ENCODE measurements around the gene DTD1.

The DTD1 gene

DNA sequence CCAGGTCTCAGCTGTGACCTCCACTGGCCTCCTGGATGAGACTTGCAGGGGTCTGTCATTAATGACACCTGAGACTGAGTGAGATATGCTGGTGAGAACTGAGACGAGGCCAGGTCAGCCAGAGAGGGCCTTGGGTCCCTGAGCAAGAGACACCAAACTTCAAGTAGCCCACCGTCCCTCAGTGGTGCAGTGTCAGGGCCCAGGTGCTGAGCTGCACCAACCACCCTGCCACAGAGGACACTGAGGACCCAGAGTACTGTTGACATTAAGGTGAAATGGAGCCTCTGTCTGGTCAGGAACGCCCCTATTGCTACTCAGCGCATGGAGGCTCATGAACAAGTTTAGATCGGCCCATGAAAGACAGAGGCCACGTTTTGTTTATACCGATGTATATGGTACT, 161.7 kb downstream of the DTD1 start:
- H3K9ac ChIP-seq (ENCODE audit: low read depth, low read length, poor library complexity, severe bottlenecking) = no peak overlapping the region
- H3K4me2 ChIP-seq (ENCODE audit: low read depth, low read length, poor library complexity, severe bottlenecking) = no peak overlapping the region
- no peaks in the 10 kb centered on the region for H3K9me3 ChIP-seq (ENCODE audit: insufficient read depth, low read depth, low read length)
- no peaks in the 10 kb centered on the region for H3K4me1 ChIP-seq (ENCODE audit: insufficient read depth, low read length, poor library complexity, severe bottlenecking)
- no peaks in the 10 kb centered on the region for H3K9me2 ChIP-seq (replicated peaks; ENCODE audit: low read depth, low read length)
- no peak overlapping the region for H2AFZ ChIP-seq (ENCODE audit: low read length)
- no peaks in the 10 kb centered on the region for H3K79me2 ChIP-seq (ENCODE audit: insufficient read depth, low read length)
- no peak overlapping the region for H3K4me3 ChIP-seq (ENCODE audit: low read length, poor library complexity, severe bottlenecking)
- TF ChIP-seq, protein P1, sequence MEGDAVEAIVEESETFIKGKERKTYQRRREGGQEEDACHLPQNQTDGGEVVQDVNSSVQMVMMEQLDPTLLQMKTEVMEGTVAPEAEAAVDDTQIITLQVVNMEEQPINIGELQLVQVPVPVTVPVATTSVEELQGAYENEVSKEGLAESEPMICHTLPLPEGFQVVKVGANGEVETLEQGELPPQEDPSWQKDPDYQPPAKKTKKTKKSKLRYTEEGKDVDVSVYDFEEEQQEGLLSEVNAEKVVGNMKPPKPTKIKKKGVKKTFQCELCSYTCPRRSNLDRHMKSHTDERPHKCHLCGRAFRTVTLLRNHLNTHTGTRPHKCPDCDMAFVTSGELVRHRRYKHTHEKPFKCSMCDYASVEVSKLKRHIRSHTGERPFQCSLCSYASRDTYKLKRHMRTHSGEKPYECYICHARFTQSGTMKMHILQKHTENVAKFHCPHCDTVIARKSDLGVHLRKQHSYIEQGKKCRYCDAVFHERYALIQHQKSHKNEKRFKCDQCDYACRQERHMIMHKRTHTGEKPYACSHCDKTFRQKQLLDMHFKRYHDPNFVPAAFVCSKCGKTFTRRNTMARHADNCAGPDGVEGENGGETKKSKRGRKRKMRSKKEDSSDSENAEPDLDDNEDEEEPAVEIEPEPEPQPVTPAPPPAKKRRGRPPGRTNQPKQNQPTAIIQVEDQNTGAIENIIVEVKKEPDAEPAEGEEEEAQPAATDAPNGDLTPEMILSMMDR (conservative IDR thresholded peaks at IDR 0.05; ENCODE audit: low read length) = no peak
- TF ChIP-seq EZH2phosphoT487 (IDR thresholded peaks at IDR 0.05; ENCODE audit: borderline replicate concordance) = no peak
- no peaks in the 10 kb centered on the region for H3K27me3 ChIP-seq (ENCODE audit: insufficient read depth, low read length, poor library complexity, severe bottlenecking)
- no peaks in the 10 kb centered on the region for H4K20me1 ChIP-seq (ENCODE audit: insufficient read depth, low read length, poor library complexity, severe bottlenecking)
- H3K36me3 ChIP-seq (ENCODE audit: insufficient read depth, low read length) = no peaks in the 10 kb centered on the region
- no peaks in the 10 kb centered on the region for H3F3A ChIP-seq (ENCODE audit: low read depth)

DNA sequence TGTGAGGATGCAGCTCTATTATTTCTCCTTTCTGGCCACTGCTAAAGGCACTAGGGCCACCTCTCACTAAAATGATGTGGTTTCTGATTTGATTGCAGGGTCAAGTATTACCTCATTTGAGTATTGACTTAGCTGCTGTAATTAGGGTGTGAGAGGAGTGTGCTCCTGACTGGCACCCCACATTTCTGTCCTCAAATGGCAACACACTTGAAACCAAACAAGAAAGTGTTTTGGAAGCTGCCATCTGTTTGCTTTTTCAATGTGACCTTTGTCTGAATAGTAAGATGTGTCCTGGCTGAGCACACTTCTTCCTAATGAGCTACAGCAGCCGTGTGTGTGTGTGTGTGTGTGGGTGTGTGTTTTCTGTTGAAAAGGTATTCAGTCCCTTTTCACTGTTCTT, 162.9 kb downstream of the DTD1 start:
- H3F3A ChIP-seq (ENCODE audit: low read depth) = no peaks in the 10 kb centered on the region
- no peaks in the 10 kb centered on the region for H3K9me2 ChIP-seq (replicated peaks; ENCODE audit: low read depth, low read length)
- H3K36me3 ChIP-seq (ENCODE audit: insufficient read depth, low read length) = no peaks in the 10 kb centered on the region
- no peak overlapping the region for H3K4me2 ChIP-seq (ENCODE audit: low read depth, low read length, poor library complexity, severe bottlenecking)
- H3K9ac ChIP-seq (ENCODE audit: low read depth, low read length, poor library complexity, severe bottlenecking) = no peak overlapping the region
- H3K27me3 ChIP-seq (ENCODE audit: insufficient read depth, low read length, poor library complexity, severe bottlenecking) = no peaks in the 10 kb centered on the region
- H3K9me3 ChIP-seq (ENCODE audit: insufficient read depth, low read depth, low read length) = no peaks in the 10 kb centered on the region
- no peaks in the 10 kb centered on the region for H3K4me1 ChIP-seq (ENCODE audit: insufficient read depth, low read length, poor library complexity, severe bottlenecking)
- H3K4me3 ChIP-seq (ENCODE audit: low read length, poor library complexity, severe bottlenecking) = no peak overlapping the region
- TF ChIP-seq, protein P1 (conservative IDR thresholded peaks at IDR 0.05; ENCODE audit: low read length) = no peak
- TF ChIP-seq EZH2phosphoT487 (IDR thresholded peaks at IDR 0.05; ENCODE audit: borderline replicate concordance) = no peak
- no peaks in the 10 kb centered on the region for H4K20me1 ChIP-seq (ENCODE audit: insufficient read depth, low read length, poor library complexity, severe bottlenecking)
- H3K79me2 ChIP-seq (ENCODE audit: insufficient read depth, low read length) = no peaks in the 10 kb centered on the region
- H2AFZ ChIP-seq (ENCODE audit: low read length) = no peak overlapping the region

DNA sequence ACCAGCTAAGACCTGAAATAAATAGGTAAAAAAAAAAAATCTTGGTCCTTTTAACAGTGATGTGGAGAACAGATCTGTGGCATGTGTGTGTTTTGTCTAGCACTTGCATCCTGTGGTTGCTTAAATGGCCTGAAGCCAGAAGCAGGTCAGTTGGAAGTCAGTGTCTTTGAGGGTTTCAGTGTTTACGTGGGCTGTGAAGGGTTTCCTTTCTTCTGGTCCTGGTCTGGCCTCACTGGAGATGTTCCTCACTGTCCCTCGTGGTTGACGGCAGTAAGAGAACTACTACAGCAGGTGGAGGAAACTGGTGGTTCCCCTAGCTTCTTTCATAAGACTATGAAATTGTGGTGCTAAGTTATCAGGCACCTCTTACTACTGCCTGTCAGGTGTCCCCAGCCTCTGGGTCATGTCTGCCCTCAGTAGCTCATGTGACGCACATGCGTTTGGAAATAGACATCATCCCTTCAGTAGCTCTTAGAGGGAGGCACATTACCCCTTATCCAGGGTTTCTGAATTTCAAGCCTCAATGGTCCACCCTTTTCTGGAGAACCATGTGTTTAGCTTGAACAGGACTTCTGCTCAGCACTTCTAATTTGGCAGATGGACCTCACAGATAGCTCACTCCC, 166.3 kb downstream of the DTD1 start:
- Histone ChIP-seq H3K9me3 (ENCODE audit: insufficient read depth, low read depth, low read length) (no peaks in the 10 kb centered on the region), H3K36me3 (ENCODE audit: insufficient read depth, low read length) (no peaks in the 10 kb centered on the region), H4K20me1 (ENCODE audit: insufficient read depth, low read length, poor library complexity, severe bottlenecking) (no peaks in the 10 kb centered on the region), H3K4me1 (ENCODE audit: insufficient read depth, low read length, poor library complexity, severe bottlenecking) (no peaks in the 10 kb centered on the region), H3F3A (ENCODE audit: low read depth) (no peaks in the 10 kb centered on the region), H3K9me2 (replicated peaks; ENCODE audit: low read depth, low read length) (no peaks in the 10 kb centered on the region), H3K27me3 (ENCODE audit: insufficient read depth, low read length, poor library complexity, severe bottlenecking) (no peaks in the 10 kb centered on the region), H2AFZ (ENCODE audit: low read length) (no peak overlapping the region), H3K79me2 (ENCODE audit: insufficient read depth, low read length) (no peaks in the 10 kb centered on the region), H3K4me3 (ENCODE audit: low read length, poor library complexity, severe bottlenecking) (no peak overlapping the region), H3K4me2 (ENCODE audit: low read depth, low read length, poor library complexity, severe bottlenecking) (no peak overlapping the region), H3K9ac (ENCODE audit: low read depth, low read length, poor library complexity, severe bottlenecking) (no peak overlapping the region)
- TF ChIP-seq EZH2phosphoT487 (IDR thresholded peaks at IDR 0.05; ENCODE audit: borderline replicate concordance) = no peak
- TF ChIP-seq, protein P1 (conservative IDR thresholded peaks at IDR 0.05; ENCODE audit: low read length) = no peak

Data from Loucy (cell line).